Measurements from ENCODE around the gene ALOXE3.

DNA sequence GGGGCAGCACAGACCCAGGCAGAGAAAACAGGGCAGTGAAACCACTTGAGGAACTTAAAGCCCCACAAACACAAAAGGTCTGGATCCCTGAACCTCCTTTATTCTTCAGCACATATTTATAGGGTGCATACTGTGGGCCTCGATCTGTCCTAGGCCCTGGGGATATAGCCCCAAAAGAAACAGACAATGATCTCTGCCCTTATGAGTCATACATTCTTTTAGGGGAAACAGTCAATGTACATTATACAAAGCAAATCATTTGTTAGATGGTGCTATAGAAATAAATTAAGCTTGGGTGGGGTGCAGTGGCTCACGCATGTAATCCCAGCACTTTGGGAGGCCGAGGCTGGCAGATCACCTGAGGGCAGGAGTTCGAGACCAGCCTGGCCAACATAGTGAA lies 15.6 kb upstream of the ALOXE3 start:
- TF ChIP-seq POLR2A (IDR thresholded peaks at IDR 0.05): no peak
- TF ChIP-seq, protein P1, sequence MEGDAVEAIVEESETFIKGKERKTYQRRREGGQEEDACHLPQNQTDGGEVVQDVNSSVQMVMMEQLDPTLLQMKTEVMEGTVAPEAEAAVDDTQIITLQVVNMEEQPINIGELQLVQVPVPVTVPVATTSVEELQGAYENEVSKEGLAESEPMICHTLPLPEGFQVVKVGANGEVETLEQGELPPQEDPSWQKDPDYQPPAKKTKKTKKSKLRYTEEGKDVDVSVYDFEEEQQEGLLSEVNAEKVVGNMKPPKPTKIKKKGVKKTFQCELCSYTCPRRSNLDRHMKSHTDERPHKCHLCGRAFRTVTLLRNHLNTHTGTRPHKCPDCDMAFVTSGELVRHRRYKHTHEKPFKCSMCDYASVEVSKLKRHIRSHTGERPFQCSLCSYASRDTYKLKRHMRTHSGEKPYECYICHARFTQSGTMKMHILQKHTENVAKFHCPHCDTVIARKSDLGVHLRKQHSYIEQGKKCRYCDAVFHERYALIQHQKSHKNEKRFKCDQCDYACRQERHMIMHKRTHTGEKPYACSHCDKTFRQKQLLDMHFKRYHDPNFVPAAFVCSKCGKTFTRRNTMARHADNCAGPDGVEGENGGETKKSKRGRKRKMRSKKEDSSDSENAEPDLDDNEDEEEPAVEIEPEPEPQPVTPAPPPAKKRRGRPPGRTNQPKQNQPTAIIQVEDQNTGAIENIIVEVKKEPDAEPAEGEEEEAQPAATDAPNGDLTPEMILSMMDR (IDR thresholded peaks at IDR 0.05 in 4 of 5, conservative IDR thresholded peaks at IDR 0.05 in 1 of 5): no peak
